Activated CD8-positive, alpha-beta memory T cell treated with anti-CD3 and anti-CD28 coated beads for 4 hours (primary cell): ENCODE data around the gene MFNG.

Experiments used
- DNase-seq, 2 donors: peaks; one replicate each; pipeline ENCODE4 v3.0.0-alpha.2; 2020; ENCODE audit warnings: low read depth in 2 of 2

The MFNG gene

DNA sequence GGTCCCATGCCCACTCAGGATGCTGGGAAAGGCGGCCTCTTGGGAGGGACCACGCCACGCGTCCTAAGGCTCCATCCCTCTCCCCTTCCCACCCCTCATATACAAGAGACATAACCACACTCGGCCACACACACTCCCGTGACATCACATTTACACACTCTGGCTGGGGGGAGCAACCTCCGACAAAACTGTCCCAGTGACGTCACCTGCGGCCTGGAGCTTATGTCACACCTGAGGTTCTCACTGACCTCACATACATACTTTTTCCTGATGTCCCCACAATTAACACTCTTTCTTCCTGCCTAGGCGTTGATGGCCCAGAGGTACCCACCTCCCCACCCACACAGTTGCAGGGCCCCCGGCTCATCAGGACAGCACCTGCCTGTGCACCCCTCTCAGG is 60.8 kb downstream of the MFNG start:
- no peak for DNase-seq

DNA sequence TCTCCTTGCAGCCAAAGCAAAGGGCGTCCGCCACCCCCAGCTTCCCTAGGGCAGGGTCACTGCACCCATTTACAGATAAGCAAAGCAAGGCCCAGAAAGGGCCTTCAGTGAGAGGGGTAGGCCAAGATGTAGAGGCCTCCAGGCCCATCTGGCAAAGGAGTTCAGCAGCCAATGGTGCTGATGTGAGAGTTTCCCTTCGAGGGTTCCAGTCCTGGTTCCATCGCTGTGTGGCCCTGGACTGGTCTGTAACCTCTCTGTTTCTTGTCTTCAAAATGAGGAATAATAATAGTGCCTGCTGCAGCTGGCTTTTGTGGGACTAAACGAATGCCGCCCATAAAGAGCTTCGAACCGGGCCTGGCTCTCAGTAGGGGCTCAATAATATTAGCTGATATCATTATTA is 62.9 kb downstream of the MFNG start:
- no peak for DNase-seq

DNA sequence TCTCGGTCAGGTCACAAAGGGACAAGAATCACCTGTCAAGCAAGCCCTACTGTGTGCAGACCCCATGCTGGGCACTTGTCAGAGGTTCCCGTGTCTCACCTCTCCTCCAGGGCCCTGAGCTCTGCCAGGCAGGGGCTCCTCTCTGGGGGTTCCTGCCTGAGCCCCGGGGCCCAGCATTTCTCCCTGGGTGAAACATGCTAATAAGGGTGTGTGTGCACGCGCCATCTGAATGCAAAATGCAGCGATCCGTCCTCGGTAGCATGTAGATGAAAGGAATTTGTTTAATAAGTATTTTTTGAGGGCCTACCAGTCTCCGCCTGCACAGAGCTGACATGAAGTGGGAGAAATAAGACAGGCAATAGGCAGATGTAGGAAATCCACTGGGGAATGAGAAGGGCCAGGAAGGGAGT is 64.7 kb downstream of the MFNG start:
- no peak for DNase-seq

DNA sequence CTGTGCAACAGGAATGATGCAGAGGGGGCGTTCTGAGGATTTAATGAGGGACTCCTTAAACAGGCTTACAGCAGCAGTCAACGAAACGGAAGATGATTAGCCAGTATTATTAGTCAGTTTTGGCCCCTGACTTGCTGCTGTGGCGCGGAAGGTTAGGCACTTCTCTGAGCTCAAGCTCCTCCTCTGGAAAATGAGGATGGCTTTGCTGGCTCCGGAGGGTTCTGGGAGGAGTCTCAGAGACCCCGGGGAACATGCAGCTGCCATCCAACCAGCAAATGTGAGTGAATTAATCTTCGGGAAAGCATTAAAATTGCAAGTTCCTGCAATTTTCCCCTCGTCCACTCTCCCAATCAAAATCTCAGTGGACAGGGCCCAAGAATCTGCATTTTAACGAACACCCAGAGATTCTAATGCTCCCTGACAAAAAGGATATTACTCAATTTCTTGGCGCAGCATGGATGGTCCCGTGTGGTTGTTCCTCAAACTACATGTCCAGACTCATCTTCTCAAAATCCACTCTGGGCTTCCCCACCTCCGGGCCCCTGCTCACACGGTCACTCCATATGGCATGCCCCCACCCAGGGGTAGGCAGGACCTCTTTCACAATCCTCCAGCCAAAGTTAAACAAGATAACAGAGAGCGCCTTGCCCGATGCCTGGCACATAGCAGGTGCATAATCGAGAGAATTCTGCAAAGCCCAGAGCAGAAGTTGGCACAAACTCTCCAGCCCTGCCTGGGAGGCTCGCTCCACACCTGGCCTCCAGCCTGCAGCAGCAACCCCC is 65.3 kb downstream of the MFNG start:
- no peak for DNase-seq

DNA sequence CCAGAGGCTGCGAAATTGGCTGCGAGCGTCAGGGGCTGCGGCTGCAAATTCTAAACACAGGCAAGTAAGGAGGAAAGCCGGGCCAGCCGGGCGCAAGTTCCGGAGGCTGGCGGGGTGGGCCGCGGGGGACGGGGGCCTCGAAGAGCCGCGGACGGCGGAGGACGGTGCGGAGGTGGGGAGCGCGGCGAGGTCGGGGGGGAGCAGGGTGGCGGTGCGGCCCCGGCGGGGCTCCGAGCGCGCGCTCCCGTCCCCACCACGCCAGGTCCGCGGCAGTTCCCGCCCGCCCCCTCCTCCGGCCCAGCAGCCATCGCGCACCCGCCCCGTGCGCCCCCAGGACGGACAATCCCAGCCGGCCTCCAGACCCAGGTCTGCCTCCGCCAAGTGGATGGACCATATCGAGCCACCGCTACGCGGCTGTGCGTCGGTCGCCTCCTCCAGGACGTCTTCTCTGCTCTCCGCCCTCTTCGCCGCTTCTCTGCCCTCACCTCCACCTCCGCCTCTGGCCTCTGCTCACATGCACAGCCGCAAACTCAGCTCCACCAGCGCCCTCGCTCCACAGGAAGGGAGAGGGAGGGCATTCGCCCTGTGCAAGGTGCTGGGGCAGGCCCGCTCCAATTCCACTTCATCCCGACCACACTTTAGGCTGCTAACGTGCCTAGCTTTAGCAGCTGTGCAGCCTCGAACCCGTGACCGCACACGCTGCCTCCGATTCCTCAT is 66.1 kb downstream of the MFNG start:
- DNase-seq, result no peak

- no peak for DNase-seq
Observed at GRCh38 chr22:37419370-37419968, 66.7 kb downstream of the MFNG start.
